D341Med (cell line): ENCODE measurements around the gene NFIX.

Source experiments
- DNase-seq: peaks from one replicate; pipeline ENCODE4 v3.0.0; 2012; ENCODE audit warnings: low spot score

The NFIX gene

DNA sequence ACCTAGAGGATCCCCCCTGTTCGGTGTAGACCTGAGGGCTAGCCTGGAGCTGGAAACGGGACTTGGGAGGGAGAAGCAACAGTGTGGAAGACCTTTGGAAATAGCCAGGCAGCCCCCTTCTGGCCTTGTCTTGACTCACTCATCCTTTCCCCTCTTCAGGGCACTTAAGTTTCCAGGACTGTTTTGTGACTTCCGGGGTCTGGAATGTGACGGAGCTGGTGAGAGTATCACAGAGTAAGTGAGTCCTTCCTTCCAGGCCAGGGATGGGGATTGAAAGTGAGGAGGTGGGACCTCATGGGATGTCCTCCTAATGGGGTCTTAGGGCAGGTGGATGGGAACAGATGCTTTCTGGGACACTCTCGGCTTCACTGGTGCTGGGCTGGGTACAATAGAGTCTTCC, 78.0 kb downstream of the NFIX start:
- no peak for DNase-seq

DNA sequence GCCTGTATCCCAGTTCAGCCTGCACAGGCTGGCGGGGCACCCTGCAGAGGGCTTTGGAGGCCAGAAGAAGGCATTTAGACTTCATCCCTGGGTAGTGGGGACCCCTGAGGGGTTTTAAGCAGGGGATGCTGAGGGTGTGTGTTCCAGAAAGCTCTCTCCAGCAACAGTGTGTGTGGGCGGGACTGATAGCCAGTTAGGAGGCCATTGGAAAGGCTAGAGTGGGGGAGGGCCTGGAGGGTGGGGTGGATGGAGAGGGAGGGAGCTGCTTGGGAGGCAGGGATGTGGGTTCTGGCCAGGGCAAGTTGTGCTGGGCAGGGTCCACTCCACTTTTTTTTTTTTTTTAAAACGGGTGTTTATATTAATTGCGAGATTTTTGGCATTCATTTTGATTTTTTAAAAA, 79.1 kb downstream of the NFIX start:
- DNase-seq = no peak

DNA sequence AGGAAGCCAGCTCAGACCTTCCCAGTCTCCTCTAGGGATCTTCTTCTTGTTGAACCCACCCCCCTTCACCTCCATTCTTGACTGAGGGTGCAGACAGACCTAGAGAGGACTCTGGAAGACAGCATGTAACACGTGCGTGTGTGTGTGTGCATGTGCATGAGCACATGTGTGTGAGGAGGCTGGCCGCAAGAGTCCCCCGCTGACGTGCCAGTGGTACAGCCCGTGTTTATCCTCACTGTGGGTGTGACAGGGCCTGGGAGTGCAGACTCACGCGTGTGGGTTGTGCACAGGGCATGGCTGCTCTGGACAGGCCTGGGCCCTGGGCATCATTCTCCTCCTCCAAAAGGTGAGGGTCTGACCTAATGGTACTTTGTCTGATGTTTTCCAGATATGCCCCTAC, 81.0 kb downstream of the NFIX start:
- no peak for DNase-seq

DNA sequence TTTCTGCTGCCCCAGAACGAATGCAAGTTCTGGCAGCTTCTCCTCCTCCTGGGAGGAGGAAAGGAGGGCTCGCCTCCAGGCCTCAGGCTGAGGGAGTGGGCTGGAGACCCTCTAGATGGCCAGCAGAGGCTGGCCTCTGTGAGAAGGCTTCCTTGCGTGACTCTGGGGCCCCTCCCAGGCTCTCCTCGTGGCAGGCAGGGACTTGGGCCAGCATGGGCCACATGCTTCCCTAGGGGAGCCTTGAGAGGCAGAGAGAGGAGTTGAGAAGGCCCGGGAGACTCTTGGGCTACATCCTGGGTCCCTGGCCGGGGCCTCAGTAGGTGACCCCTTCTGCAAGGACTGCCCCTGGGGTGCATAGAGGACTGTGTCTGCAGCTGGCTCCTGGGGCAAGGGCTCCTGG, 81.5 kb downstream of the NFIX start:
- DNase-seq = no peak

DNA sequence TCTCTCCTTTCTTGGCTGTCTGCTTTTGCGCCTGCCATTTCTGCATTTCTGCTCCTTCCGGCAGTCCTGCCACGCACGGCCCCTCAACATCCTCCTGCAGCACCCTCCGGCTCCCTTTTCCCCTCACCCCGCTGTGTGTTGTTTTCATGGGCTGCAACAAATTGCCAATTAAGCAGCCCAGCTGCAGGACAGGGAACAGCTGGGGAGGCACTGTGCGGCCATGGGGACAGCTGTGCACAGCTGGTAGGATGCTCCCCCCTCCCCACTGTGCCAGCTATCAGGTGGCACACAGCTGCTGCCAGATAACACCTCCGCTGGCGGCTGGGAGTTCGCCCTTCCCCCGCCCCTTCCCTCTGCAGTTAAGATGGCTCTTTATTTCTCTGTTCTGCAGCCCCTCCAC, 82.0 kb downstream of the NFIX start:
- DNase-seq = no peak

DNA sequence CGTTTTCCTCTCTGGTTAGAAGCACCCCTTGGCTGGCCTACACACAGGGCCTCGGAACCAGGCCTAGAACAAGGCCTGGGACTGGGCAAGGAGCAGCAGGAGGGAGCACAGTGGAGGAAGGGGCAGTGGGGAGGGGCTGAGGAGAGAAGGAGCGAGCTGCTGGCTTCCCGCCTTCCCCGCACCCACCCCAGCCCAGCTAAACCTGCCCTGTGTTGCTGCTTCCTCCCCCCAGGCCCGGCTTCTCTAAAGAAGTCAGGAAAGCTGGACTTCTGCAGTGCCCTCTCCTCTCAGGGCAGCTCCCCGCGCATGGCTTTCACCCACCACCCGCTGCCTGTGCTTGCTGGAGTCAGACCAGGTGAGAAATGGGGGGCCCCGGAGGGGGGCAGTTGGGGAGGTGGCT, 83.1 kb downstream of the NFIX start:
- DNase-seq = no peak

DNA sequence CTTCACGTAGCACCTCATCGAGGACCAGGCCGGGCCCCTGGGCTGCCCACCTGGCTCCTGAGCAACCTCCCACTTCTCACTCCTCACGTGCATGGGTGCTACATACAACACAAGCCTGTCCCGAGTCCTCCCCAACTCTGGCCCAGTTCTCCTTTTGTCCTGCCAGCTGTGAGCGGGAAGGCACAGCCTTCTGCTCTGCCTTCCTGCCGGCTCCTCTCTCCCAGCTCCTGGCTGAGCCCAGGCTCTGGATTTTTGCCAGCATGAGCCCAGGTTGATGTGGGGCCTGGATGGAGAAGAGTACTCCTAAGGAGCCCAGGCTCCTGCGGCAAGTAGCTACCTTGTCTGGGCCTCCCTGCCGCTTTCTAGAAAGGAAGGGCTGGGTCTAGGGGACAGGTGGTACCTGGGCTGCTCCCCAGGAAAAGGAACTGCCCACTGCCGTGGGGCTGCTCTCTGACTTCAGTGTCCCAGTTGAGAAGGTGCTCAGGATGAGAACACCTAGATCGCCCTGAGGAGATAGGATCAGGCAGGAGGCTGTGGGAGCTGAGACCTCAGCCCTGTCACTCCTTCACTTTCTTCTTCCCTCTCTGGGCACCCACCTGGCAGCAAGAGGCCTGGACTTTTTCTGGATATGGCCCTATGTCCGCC, 83.7 kb downstream of the NFIX start:
- no peak for DNase-seq

DNA sequence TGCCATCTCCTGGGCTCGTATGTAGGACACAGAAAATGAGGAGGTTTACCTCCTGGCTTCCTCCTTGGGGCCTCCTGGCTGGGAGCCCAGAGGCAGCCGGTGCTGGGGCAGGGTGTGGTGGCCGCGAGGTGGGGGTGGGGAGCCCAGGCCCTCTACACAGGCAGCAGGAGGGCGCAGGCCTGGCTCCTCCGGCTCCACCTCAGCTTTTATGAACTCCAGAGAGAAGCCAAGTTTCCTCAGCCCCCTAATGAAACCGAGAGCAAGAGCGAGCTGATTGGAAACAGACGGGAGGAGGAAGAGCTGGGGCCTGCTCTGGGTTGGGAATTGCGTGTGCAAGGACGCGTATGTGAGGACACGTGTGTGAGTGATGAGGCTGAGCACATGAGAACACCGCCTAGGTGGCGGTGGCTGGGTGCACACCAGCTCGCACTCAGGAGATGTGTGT, 84.3 kb downstream of the NFIX start:
- no peak for DNase-seq

DNA sequence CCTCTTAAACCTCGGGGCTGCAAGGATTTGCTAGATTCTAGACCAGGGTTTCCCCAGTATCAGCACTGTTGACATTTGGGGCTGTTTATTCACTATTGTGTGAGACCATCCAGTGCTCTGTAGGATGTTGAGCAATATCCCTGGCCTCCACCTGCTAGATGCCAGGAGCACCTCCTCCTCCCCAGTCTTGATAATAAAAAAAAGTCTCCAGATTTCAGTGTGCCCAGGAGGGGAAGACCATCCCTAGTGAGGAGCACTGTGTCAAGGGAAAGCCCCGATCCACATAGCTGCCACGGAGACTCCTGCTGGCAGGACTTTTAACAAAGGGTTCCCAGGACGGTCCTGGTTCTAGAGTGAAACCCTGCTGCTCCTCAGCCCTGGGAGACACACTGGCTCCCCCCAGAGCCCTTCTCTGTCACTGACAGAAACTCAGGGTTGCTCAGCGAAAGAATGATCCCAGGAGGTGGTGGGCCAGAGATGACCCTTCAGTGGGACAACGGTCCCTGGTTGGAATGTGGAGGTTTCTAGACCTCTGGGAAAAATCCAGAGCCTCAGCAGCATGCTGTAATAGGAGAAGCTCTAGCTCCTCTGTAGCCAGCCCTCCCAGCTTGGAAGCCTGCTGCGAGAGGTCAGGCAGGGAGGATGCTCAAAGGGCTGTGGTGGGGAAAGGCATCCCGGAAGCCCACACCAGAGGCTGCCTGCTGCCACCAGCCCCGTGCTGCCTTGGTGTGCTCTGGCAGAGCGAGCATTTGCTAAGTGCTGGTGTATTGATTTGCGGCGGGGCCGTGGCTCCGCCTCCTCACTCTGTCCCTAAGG, 87.1 kb downstream of the NFIX start:
- peak; percentile 58 for DNase-seq

DNA sequence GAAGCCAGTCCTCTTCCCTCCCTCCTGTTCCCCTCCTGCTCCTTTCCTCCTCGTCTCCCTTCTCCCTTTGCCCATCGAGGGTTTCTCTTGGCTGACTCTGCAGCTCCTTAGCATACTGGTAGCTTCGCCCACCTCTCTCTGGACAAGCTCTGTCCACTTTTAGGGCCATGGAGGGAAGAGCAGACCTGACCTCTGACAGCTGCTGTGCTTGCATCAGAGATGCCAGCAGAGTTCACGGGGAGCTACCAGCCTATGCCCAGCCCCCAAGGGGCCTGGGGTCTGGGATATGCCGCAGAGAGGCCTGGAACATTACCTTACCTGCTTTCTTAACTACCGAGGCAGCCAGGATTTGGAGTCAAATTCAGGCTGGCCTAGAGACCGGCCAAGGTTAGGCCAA, 87.7 kb downstream of the NFIX start:
- DNase-seq = no peak

DNA sequence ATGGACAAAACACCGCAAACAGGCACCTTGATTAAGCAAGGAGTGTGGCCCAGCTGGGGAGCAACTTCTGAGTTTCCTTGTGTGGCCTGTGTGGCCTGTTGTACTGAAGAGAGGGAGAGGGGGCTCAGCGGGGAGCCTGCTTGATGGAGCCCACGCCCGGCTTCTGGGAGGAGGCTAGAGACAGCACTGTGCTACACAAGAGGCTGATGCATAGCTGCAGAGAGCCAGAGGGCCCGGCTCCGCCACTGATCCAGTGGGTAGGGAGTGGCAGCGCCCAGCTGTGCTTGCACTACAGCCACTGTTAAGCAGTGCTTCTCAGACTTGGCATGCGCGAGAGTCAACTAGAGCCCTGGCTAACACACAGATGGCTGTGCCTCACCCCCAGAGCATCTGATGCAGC, 88.4 kb downstream of the NFIX start:
- DNase-seq = no peak

DNA sequence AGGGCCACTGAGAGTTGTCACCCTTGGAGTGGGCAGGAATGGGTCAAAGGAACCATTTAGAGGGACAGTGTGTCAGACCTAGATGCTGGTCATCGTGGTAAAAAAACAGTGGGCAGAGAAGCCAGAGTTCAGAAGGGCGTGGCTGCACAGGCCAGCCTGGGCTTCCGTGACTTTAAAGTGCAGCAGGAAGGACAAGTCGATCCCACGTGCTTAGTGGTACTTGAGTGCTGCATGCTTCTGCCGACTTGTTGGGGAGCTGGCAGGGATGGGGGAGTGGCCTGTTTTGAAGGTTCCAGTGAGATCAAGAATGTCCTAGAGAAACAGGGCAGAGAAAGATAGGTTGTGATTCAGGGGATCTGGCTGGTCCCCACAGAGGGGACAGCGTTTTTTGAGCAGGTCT, 90.4 kb downstream of the NFIX start:
- no peak for DNase-seq

DNA sequence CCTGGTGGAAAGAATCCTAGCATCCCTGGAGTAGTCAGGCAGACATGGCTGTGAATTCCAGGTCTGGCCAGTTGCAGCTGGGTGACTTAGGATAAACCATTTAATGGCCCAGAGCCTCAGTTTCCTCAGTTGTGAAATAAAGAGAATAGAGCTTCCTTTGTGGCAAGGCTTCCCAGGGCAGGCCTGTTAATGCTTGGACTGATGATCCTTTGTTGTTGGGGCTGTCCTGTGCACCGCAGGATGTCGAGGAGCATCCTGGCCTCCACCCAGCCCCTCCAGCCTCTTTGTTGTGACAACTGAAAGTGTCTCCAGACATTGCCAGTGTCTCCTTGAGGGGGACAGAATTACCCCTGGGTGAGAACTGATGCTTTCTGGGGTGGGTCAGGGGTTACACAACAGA, 91.1 kb downstream of the NFIX start:
- DNase-seq = no peak

DNA sequence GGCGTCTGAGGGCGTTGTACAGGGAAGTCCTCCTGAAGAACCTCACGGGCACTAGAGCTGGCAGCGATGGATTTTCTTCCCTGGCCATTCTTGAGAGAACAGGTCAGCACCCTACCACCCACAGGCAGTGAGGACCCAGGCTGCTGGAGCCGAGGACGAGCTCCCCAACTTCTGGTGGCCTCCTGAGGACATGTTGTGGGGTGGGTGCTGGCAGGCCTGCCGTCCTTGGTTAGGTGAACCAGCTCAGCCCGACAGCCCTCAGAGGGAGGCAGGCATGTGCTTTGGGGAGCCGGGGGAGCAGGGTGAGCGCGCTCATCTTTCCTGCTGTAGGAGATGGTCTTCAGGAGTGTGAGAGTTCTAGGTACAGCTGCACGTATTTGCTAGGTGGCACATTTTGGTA, 92.0 kb downstream of the NFIX start:
- no peak for DNase-seq

DNA sequence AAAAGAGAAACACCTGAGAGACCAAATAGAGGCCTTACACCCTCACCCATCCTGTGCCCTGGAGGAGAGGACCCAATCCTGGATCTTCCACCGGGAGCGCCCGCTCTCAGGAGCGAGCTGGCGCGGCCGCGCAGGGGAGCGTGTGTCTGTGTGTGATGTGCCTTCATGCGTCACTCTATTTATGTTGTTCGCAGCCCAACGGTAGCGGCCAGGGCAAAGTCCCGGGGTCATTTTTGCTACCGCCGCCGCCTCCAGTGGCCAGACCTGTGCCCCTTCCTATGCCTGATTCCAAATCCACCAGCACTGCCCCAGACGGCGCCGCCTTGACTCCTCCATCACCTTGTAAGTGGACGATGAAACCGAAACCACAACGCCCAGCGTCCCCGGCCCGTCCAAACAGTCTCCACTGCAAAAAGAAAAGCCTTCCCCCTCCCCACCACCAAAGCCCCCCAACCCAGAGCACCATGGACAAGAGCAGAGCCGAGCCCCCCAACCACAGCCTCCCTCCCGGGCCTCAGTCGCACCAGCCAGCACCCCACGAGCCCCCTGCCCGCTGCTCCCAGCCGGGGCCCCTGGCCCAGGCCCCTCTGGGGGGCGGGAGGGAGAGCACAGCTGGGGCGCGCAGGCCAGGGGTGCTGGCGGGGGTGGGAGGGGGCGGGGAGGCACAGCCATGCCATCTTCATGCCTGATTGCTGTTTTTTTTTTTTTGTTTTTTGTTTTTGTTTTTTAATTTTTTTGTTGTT, 92.7 kb downstream of the NFIX start:
- DNase-seq = no peak

DNA sequence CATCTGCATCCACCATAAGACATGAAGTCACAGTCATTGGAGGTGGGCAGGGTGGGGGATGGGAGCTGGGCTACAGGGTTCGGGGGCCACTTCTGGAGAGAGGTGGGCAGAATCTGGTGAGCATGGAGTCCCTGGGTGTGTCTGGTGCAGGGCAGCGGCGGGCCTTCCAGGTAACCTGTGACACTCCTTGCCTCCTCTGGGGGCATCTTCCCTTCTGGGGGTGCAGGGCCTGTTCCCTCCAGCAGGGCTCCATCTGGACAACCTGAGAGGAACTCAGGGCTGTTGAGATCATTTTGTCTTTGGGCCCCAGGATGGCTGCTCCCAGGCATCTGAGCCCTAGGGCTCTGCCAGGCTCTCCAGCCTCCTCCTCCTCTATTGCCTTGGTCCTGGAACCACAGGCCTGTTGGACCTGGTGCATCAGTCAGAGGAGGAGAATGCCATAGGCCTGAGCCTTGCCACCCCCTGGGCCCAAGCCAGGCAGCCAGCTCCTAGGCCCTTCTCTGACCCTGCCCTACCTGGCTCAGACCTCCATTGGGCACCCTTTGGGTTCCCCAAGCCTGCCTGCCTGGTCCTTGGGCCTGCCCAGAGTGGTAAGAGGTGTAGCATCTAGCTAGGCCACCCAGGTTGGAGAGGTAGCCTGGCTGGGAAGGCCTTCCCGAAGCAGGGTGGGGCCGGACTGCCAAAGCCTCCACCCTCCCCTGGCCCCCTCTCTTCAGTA, 94.0 kb downstream of the NFIX start:
- no peak for DNase-seq

DNA sequence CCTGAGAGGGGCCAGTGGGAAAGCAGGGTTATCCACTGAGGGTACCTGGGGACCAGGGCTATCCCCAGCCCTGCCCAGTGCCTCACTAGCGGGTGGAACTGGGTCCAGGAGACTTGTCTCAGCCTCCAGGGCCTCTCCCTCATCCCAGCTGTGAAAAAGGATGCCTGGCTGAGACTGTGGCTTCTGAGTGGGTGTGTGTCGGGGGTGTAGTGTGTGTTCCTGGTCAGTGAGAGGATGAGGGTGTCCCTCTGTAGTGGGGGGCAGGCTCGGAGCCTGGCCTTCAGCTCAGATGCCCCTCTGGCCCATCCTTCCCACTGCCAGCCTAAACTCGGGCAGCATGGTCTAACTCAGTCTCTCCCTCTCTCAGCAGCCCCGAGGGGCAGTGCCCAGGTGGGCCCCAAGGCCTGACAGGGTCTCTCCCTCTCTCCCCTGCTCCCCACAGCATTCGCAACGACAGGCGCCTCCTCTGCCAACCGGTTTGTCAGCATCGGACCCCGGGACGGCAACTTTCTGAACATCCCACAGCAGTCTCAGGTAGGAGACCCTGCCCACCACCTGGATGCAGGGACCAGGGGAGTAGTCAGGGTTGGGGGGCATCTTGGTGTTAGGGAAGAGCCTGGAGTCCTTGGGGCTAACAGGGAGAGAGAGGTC, 94.7 kb downstream of the NFIX start:
- no peak for DNase-seq

DNA sequence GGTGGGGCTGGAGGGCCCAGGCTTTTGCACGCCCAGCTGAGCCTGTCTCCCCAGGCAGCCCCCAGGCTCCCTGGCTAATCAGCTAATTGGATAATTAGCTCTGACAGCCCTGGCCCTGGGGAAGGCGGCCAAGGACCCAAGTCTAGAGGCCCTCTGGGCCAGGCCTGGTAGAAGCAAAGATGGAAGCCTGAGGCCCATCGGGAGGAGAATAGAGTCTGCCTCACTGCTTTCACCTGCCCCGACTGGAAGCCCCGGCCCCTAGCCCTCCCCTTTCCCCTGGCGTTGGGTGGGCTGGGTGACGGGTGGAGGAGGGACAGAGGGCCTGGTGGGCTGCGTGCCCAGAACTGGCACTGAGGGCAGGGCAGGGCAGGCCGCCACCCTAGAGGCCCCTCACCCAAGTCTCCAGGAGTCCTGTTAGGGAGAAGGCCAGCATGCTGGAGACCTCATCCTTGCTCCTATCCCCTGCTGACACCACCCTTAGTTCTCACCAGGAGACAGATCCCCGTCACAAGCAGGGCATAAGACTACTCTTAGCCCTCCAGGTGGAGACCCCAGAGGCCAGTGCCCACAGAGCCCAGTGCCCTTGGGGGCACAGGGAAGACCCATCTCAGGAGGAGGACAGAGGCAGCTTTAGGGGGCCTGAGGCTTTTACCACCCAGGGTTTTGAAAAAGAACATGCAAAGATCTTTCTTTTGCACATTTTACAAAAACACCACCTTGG, 95.4 kb downstream of the NFIX start:
- peak; percentile 75 for DNase-seq

DNA sequence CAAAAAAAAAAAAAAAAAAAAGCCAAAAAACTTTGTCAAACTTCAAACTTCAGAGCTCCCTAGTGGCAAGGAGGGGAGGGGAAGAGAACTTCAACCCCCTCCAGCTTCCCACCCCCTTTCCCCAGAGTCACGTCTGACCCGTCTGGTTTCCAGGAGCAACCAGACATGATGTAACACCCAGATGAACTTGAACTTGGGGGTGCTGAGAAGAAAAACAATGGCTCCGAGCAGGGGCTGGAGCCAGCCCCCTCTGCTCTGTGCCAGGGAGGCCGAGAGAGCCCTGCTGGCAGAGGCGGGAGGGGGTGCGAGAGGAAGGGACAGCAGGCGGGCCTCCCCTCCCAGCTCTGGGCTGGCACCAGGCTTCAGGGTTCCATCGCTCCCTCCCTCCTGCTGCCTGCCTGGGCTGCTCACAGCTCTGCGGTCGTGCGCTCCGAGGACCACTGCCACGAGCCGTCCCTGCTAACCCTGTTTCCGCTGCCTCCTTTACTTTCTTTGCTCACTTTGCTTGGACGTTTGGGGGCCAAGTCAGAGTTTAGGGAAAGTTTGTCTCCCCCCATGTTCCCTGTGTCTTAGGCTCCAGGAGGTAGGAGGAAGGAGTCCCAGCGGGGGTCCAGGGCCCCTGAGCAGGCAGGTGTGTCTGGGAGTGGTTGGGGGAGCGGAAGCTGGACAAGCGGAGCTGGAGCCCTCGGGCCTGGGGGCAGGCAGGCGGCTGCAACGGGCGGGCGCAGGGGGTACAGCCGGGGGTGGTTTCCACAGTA, 96.3 kb downstream of the NFIX start:
- no peak for DNase-seq

DNA sequence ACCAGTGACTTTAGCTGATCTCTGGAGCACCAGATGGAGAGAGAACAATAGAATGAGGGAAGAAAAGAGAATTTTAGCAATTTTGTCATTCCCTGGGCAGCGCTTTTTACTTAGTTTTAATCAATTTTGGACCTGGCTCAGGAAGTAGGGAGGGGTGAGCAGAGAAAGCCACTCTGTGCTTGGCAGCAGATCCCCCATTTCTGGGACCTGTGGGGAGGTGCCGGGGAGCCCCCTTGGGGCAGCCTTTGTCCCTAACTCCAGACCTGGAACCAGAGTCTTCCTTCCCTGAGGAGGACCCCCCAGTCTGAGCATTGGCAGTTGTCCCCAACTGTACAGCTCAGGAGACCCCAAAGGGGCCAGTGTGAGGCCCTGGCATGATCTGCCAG, 96.9 kb downstream of the NFIX start:
- DNase-seq = no peak
